Measurements from ENCODE around the gene OXA1L.
A peak's percentile ranks its signal among the peaks of the same experiment; 100 is the strongest.
"Not testable (repeated sequence)": the region's sequence is repeated elsewhere in the genome, so short reads cannot be mapped to it uniquely, and the experiment has no call there.

The OXA1L gene

GRCh38 chr14:22773162-22774010 lies 6.9 kb downstream of the OXA1L start:
- H3K27ac Mint-ChIP-seq = no peak overlapping the region
- peaks cover 45% of the 10 kb centered on the region for H3K36me3 Mint-ChIP-seq (ENCODE audit: insufficient read depth)
- ATAC-seq (replicated peaks) = no peak
- H3K4me1 Mint-ChIP-seq (ENCODE audit: low read depth in 2 of 2) = peaks cover 7 to 11% of the 10 kb centered on the region in 2 donors
- no peak overlapping the region for H3K4me3 Mint-ChIP-seq
- H3K9me3 Mint-ChIP-seq = no peaks in the 10 kb centered on the region
- H3K27me3 Mint-ChIP-seq = no peaks in the 10 kb centered on the region
- DNase-seq = no peak

DNA sequence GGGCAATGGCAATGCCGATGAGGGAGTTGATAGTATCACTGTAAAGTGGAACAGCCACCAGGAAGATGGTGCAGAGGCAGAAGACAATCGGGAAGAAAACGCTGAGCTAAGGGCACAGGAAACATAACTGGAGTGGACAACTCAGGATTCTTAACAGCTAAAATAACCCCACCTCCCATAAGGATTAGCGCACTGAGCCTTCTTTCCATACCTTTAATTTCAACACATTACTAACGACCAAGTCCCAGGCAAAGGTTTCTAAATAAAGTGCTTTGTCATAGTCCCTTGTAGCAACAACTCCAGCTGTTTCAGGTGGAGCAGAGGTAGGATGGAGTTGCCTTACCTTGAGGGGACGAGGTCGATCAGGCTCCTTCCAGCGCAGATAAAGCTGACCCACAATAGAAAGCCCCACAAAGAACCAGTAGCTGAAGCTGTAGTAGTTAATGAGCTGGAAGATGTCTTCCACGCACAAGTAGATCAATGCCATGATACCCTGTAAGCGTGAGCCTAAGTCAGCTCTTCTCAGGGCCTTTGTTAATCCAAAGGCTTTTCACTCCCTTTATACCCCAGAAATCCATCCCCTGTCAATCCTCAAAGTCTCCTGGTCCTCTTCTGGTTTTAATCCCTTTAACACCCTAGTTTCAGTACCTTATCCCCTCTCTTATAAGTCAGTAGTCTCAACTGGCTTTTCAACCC lies 7.7 kb downstream of the OXA1L start:
- H3K27me3 Mint-ChIP-seq = no peaks in the 10 kb centered on the region
- H3K27ac Mint-ChIP-seq = peak overlapping the region in 1 of 2 donors; percentile 41
- no peak for ATAC-seq (replicated peaks)
- H3K4me1 Mint-ChIP-seq (ENCODE audit: low read depth in 2 of 2) = peaks cover 3 to 5% of the 10 kb centered on the region in 2 donors
- no peak for DNase-seq
- H3K9me3 Mint-ChIP-seq = no peaks in the 10 kb centered on the region
- no peak overlapping the region for H3K4me3 Mint-ChIP-seq
- peaks cover 43% of the 10 kb centered on the region for H3K36me3 Mint-ChIP-seq (ENCODE audit: insufficient read depth)

- H3K4me3 Mint-ChIP-seq = no peak overlapping the region
- peaks cover 23% of the 10 kb centered on the region for H3K36me3 Mint-ChIP-seq (ENCODE audit: insufficient read depth)
- ATAC-seq (replicated peaks) (no peak), DNase-seq (no peak)
- H3K27me3 Mint-ChIP-seq = no peaks in the 10 kb centered on the region
- no peaks in the 10 kb centered on the region for H3K4me1 Mint-ChIP-seq (ENCODE audit: low read depth in 2 of 2)
- no peaks in the 10 kb centered on the region for H3K9me3 Mint-ChIP-seq
- no peak overlapping the region for H3K27ac Mint-ChIP-seq
These were observed 9.7 kb downstream of the OXA1L start for GRCh38 chr14:22776215-22776614.

DNA sequence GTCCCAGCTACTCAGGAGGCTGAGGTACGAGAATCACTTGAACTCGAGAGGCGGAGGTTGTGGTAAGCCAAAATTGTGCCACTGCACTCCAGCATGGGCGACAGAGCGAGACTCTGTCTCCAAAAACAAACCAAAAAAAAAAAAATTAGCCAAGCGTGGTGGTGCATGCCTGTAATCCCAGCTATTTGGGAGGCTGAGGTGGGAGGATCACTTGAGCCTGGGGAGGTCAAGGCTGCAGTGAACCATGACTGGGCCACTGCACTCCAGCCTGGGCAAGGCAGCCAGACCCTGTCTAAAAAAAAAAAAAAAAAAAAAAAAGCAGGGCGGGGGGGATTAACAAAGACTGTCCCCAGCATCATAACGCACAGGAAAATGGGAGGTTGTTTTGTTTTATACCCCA lies 10.4 kb downstream of the OXA1L start:
- H3K36me3 Mint-ChIP-seq (ENCODE audit: insufficient read depth) = peaks cover 17% of the 10 kb centered on the region
- not testable (repeated sequence) for H3K27ac Mint-ChIP-seq; H3K4me3 Mint-ChIP-seq; H3K27me3 Mint-ChIP-seq; H3K4me1 Mint-ChIP-seq (ENCODE audit: low read depth in 2 of 2); ATAC-seq (replicated peaks); H3K9me3 Mint-ChIP-seq; DNase-seq

GRCh38 chr14:22778084-22778483 lies 11.6 kb downstream of the OXA1L start:
- Mint-ChIP-seq H3K27ac (no peak overlapping the region), H3K4me3 (no peak overlapping the region), H3K27me3 (no peaks in the 10 kb centered on the region), H3K4me1 (ENCODE audit: low read depth in 2 of 2) (no peaks in the 10 kb centered on the region), H3K36me3 (ENCODE audit: insufficient read depth) (peaks cover 6% of the 10 kb centered on the region), H3K9me3 (no peaks in the 10 kb centered on the region)
- DNase-seq (no peak), ATAC-seq (replicated peaks) (no peak)

DNA sequence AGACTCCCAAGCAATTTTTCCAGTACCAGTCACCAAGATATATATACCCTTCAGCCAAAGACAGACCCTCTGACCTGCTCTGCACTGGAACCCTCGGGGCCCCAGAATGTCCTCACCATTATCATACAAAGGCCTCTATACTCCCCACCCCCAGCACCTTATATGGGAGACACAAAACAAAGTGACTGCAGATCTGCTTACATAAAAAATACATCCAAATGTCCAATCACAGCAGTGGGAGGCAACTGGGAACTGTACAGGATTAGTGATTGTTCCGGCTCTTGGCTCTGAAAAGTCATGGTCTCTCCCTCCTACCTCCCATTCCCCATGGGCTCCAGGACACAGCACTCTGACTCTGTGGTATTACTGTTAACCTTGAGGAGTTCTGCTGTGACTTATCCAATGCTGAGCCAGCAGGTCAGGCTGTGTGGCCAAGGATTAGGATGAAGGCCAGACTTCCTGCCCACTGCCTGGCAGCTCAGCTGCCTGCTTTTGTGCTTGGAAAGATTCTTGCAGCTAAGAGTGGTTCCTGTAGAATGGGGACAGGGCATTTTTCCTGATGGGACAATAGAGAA lies 13.7 kb downstream of the OXA1L start:
- Mint-ChIP-seq H3K27ac (no peak overlapping the region), H3K27me3 (peaks cover 0 to 5% of the 10 kb centered on the region in 2 donors), H3K4me3 (no peak overlapping the region), H3K36me3 (ENCODE audit: insufficient read depth) (peaks cover 6% of the 10 kb centered on the region), H3K4me1 (ENCODE audit: low read depth in 2 of 2) (no peaks in the 10 kb centered on the region), H3K9me3 (no peaks in the 10 kb centered on the region)
- ATAC-seq (replicated peaks) (no peak), DNase-seq (no peak)

- Mint-ChIP-seq H3K27ac (no peak overlapping the region), H3K27me3 (peaks cover 0 to 9% of the 10 kb centered on the region in 2 donors), H3K4me3 (no peak overlapping the region), H3K4me1 (ENCODE audit: low read depth in 2 of 2) (no peaks in the 10 kb centered on the region), H3K9me3 (no peaks in the 10 kb centered on the region), H3K36me3 (ENCODE audit: insufficient read depth) (peaks cover 6% of the 10 kb centered on the region)
- ATAC-seq (replicated peaks) (no peak), DNase-seq (no peak)
These were observed 14.4 kb downstream of the OXA1L start for GRCh38 chr14:22780941-22781300.

DNA sequence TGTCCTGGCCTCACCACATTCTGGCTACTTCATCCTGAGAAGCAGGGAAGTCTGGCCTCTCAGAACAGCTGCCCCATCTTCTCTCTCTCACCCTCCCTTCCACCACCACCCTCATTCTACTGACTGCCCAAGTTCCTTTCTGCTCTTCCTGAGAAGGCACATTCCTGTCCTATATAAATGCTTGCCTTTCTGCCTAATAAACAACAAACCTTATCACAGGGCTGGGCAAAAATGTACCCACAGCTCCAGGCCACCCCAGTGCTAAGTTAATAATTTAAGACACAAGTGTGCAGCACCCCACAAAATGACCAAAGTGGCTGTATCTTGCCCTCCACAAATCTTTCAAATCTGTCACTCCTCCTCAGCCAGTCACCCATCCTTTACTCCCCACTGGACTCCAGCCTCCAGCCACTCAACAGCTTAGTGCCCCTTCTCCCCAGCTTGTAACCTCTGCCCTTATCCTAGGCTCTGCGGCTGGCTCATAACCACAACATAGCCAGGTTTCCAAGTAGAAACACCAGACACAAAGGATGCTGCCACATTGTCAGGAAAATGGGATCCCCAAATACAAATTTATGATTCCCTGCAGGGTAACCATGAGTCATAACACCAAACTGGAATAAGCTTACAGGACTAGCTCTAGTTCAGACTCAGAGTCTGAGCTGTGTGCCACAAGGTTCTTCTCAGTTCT lies 15.0 kb downstream of the OXA1L start:
- ATAC-seq (replicated peaks) (no peak), DNase-seq (no peak)
- Mint-ChIP-seq H3K9me3 (no peaks in the 10 kb centered on the region), H3K27ac (no peak overlapping the region), H3K36me3 (ENCODE audit: insufficient read depth) (peaks cover 6% of the 10 kb centered on the region), H3K4me3 (no peak overlapping the region), H3K4me1 (ENCODE audit: low read depth in 2 of 2) (no peaks in the 10 kb centered on the region), H3K27me3 (peaks cover 0 to 12% of the 10 kb centered on the region in 2 donors)

- H3K27ac Mint-ChIP-seq = no peak overlapping the region
- no peaks in the 10 kb centered on the region for H3K9me3 Mint-ChIP-seq
- H3K4me1 Mint-ChIP-seq (ENCODE audit: low read depth in 2 of 2) = no peaks in the 10 kb centered on the region
- ATAC-seq (replicated peaks) (no peak), DNase-seq (no peak)
- H3K27me3 Mint-ChIP-seq = peaks cover 0 to 17% of the 10 kb centered on the region in 2 donors
- H3K4me3 Mint-ChIP-seq = no peak overlapping the region
- no peaks in the 10 kb centered on the region for H3K36me3 Mint-ChIP-seq (ENCODE audit: insufficient read depth)
These were observed 20.2 kb downstream of the OXA1L start for GRCh38 chr14:22786685-22787084.

GRCh38 chr14:22791301-22791700 lies 24.8 kb downstream of the OXA1L start:
- DNase-seq = no peak
- H3K4me3 Mint-ChIP-seq = no peak overlapping the region
- no peaks in the 10 kb centered on the region for H3K9me3 Mint-ChIP-seq

GRCh38 chr14:22792158-22792557 lies 25.7 kb downstream of the OXA1L start:
- no peak for ATAC-seq (replicated peaks)
- DNase-seq = no peak
- Mint-ChIP-seq H3K27me3 (peaks cover 35 to 37% of the 10 kb centered on the region in 2 donors), H3K4me3 (no peak overlapping the region), H3K9me3 (no peaks in the 10 kb centered on the region), H3K27ac (no peak overlapping the region), H3K4me1 (ENCODE audit: low read depth in 2 of 2) (no peaks in the 10 kb centered on the region), H3K36me3 (ENCODE audit: insufficient read depth) (no peaks in the 10 kb centered on the region)

More at GRCh38 chr14:22791301-22791700, 24.8 kb downstream of the OXA1L start:
- Mint-ChIP-seq H3K27ac (no peak overlapping the region), H3K27me3 (peaks cover 30 to 33% of the 10 kb centered on the region in 2 donors), H3K4me1 (ENCODE audit: low read depth in 2 of 2) (no peaks in the 10 kb centered on the region), H3K36me3 (ENCODE audit: insufficient read depth) (no peaks in the 10 kb centered on the region)
- no peak for ATAC-seq (replicated peaks)

DNA sequence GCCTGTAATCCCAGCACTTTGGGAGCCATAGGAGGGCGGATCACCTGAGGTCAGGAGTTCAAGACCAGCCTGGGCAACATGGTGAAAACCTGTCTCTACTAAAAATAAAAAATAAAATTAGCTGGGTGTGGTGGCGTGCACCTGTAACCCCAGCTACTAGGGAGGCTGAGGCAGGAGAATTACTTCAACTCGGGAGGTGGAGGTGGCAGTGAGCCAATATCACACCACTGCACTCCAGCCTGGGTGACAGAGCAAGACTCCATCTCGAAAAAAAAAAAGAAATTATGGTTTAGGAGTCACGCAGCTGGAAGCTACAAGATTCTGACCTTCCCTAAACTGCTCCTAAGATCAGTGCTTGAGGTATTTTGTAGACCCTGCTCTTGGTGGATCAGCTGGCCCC lies 27.1 kb downstream of the OXA1L start:
- not testable (repeated sequence) for H3K27ac Mint-ChIP-seq; DNase-seq; H3K9me3 Mint-ChIP-seq; H3K4me1 Mint-ChIP-seq (ENCODE audit: low read depth in 2 of 2); H3K4me3 Mint-ChIP-seq; H3K36me3 Mint-ChIP-seq (ENCODE audit: insufficient read depth); ATAC-seq (replicated peaks)
- H3K27me3 Mint-ChIP-seq = peaks cover 49 to 51% of the 10 kb centered on the region in 2 donors

DNA sequence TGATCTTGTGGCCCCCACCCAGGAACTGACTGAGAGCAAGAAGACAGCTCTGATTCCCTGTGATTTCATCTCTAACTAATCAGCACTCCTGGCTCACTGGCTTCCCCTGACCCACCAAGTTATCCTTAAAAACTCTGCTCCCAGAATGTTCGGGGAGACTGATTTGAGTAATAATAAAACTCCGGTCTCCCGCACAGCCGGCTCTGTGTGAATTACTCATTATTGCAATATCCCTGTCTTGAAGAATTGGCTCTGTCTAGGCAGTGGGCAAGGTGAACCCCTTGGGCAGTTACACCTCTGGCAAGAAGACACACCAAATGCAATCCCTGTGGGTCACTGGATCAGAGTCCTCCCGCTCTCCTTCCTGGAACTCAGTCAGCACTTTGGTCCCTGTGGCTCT lies 27.5 kb downstream of the OXA1L start:
- no peaks in the 10 kb centered on the region for H3K4me1 Mint-ChIP-seq (ENCODE audit: low read depth in 2 of 2)
- peaks cover 53 to 56% of the 10 kb centered on the region in 2 donors for H3K27me3 Mint-ChIP-seq
- no peak overlapping the region for H3K27ac Mint-ChIP-seq
- no peak overlapping the region for H3K4me3 Mint-ChIP-seq
- no peaks in the 10 kb centered on the region for H3K9me3 Mint-ChIP-seq
- DNase-seq (no peak), ATAC-seq (replicated peaks) (no peak)
- H3K36me3 Mint-ChIP-seq (ENCODE audit: insufficient read depth) = no peaks in the 10 kb centered on the region
